Peyer's patch (tissue), 4 donors: Measurements from ENCODE around the gene ALDH5A1.

Source experiments
- CTCF ChIP-seq, 6 experiments: fragments of 450-650 bp in 4 of 6; fragments of 200-600 bp in 2 of 6; sonication (generic) in 1 of 6; IDR thresholded peaks; one replicate each; pipeline ENCODE4 v1.5.1; 2017 to 2019; ENCODE audit warnings: antibody characterized with exemption in 6 of 6, mild to moderate bottlenecking in 3 of 6, moderate library complexity in 1 of 6
- POLR2A ChIP-seq, 2 donors: fragments of 450-650 bp; IDR thresholded peaks; one replicate each; pipeline ENCODE4 v1.5.1; 2017; ENCODE audit warnings: antibody characterized with exemption in 2 of 2, mild to moderate bottlenecking in 2 of 2, moderate library complexity in 2 of 2

GRCh38 chr6:24472181-24472580 lies 22.6 kb upstream of the ALDH5A1 start:
- TF ChIP-seq CTCF (IDR thresholded peaks at IDR 0.05) (no peak), POLR2A (IDR thresholded peaks at IDR 0.05) (no peak)
